Ovary (tissue), 9 donors: Measurements from ENCODE around the gene SGCA. TPM values are rescaled to one million over a fixed set of nuclear protein-coding genes. Genes with fewer than 3 reads are reported as not detected.
A peak's percentile ranks its signal among the peaks of the same experiment; 100 is the strongest.

Experiments used
- DNase-seq, 5 donors: peaks; one replicate each; pipeline ENCODE4 v3.0.0-alpha.2; 2019 to 2020
- H3K27ac ChIP-seq, 2 donors: fragments of 200-600 bp; one replicate each; pipeline versions ENCODE4 v1.5.1 to v1.8.0; 2019 to 2022
- H3K27me3 ChIP-seq: fragments of 200-600 bp; one replicate; pipeline ENCODE4 v1.8.0; 2022
- H3K36me3 ChIP-seq: fragments of 200-600 bp; sonication (generic); one replicate; pipeline ENCODE4 v1.5.1; 2019
- H3K4me1 ChIP-seq: one replicate; pipeline ENCODE4 v1.8.1; 2013; ENCODE audit warnings: mild to moderate bottlenecking, moderate library complexity; ENCODE audit not compliant: insufficient read depth
- H3K4me3 ChIP-seq: fragments of 200-600 bp; sonication (generic); one replicate; pipeline ENCODE4 v1.5.1; 2017
- H3K9me3 ChIP-seq, 2 donors: fragments of 200-600 bp in 1 of 2; sonication (generic) in 1 of 2; one replicate each; pipeline versions ENCODE4 v1.5.1 to v1.8.1; 2013 to 2019; ENCODE audit warnings: mild to moderate bottlenecking in 1 of 2, moderate library complexity in 1 of 2
- CTCF ChIP-seq, 3 donors: fragments of 450-650 bp in 2 of 3; fragments of 200-600 bp in 1 of 3; IDR thresholded peaks; one replicate each; pipeline versions ENCODE4 v1.5.1 to v1.8.0; 2016 to 2022; ENCODE audit warnings: antibody characterized with exemption in 3 of 3, mild to moderate bottlenecking in 1 of 3
- EP300 ChIP-seq: sonication (generic); formaldehyde crosslinking; IDR thresholded peaks from one replicate; pipeline ENCODE4 v1.6.1; 2017; ENCODE audit warnings: antibody characterized with exemption
- POLR2A ChIP-seq: fragments of 450-650 bp; IDR thresholded peaks from one replicate; pipeline ENCODE4 v1.6.1; 2017; ENCODE audit warnings: antibody characterized with exemption, mild to moderate bottlenecking, moderate library complexity
- WGBS, 3 donors: extraction: QIAGEN DNeasy Blood & Tissue Kit in 1 of 3; methylation state at CpG; one replicate each; pipeline versions ENCODE4 v1.1.5 to v1.1.7; 2013 to 2017; 5-methylcytosine and 5-hydroxymethylcytosine counted together
- intact Hi-C, 4 donors: fragments of 100-400 bp; cut with DNase I; formaldehyde crosslinking; loops; one replicate each; pipeline versions ENCODE4 v1.11.0 to v1.15.1; 2022 to 2023
- polyA plus RNA-seq, 2 donors: library from polyadenylated mRNA; stranded (reverse); fragments of 200-250 nt in 1 of 2; fragments of 350-450 nt in 1 of 2; fragmentation: Illumina TruSeq in 1 of 2; extraction: RNeasy Lipid Tissue Mini Kit (QIAGEN cat#74804) in 1 of 2; gene quantifications; one replicate each; pipeline ENCODE4 v1.2.3, GENCODE V29; 2013 to 2014
- total RNA-seq, 7 donors: library from RNA; depleted of rRNA in 2 of 7; stranded (reverse); fragments of >200 nt in 2 of 7; fragmentation: NEBNext Ultra II Directional in 3 of 7; extraction: Animal tissue kit (Norgen Biotek cat#: 25700) in 3 of 7; gene quantifications; one replicate each; pipeline versions ENCODE4 v1.1.0 to v1.2.4, GENCODE V29; 2016 to 2023
- donor health status: DM: no; HTN: no; CAD: no; lungs with moderate emphysema.
- donor health status: DM: no; HTN: no; CAD: no.
- donor health status: Bipolar disorder and iron deficiency.
- donor health status: DM: yes; HTN: yes; CAD: no.
- donor health status: DM: no; HTN: no; CAD: no.
- donor health status: DM: yes; HTN: yes; CAD: no.

The SGCA gene
- total and polyA plus RNA-seq, 9 donors: 0.48 to 3.4 (median 2.2) TPM

GRCh38 chr17:50190293-50190602, 24.4 kb downstream of the SGCA start:
- no peak for DNase-seq
- H3K4me3 ChIP-seq: no peak overlapping the region
- WGBS, 3 donors: 26 to 31% (median 30%) methylated on average over 8 of the region's 8 CpGs
- intact Hi-C loops: no loop called here
- peak overlapping the region in 1 of 2 donors; percentile 66 for H3K27ac ChIP-seq
- no peaks in the 10 kb centered on the region for H3K4me1 ChIP-seq
- no peaks in the 10 kb centered on the region for H3K9me3 ChIP-seq
- no peaks in the 10 kb centered on the region for H3K36me3 ChIP-seq
- no peak for TF ChIP-seq EP300
- TF ChIP-seq CTCF (IDR thresholded peaks at IDR 0.05): no peak
- no peak for TF ChIP-seq POLR2A
- no peaks in the 10 kb centered on the region for H3K27me3 ChIP-seq

GRCh38 chr17:50190603-50191358, 25.0 kb downstream of the SGCA start:
- Histone ChIP-seq H3K36me3 (no peaks in the 10 kb centered on the region), H3K27ac (peak overlapping the region in 1 of 2 donors; percentile 66), H3K4me3 (no peak overlapping the region), H3K9me3 (no peaks in the 10 kb centered on the region), H3K27me3 (no peaks in the 10 kb centered on the region), H3K4me1 (no peaks in the 10 kb centered on the region)
- 35 to 48% (median 47%) methylated on average over 8 of the region's 8 CpGs for WGBS, 3 donors
- TF ChIP-seq EP300 (no peak), CTCF (IDR thresholded peaks at IDR 0.05) (no peak), POLR2A (no peak)
- DNase-seq: no peak
- intact Hi-C loops: no loop called here

GRCh38 chr17:50191359-50192143, 25.7 kb downstream of the SGCA start:
- Histone ChIP-seq H3K4me1 (no peaks in the 10 kb centered on the region), H3K36me3 (no peaks in the 10 kb centered on the region), H3K4me3 (no peak overlapping the region), H3K9me3 (no peaks in the 10 kb centered on the region), H3K27ac (peak overlapping the region; percentile 38 to 66), H3K27me3 (no peaks in the 10 kb centered on the region)
- DNase-seq: no peak
- WGBS, 3 donors: 18 to 24% (median 23%) methylated on average over 20 to 21 of the region's 21 CpGs
- intact Hi-C loops: no loop called here
- no peak for TF ChIP-seq POLR2A
- no peak for TF ChIP-seq EP300
- TF ChIP-seq CTCF (IDR thresholded peaks at IDR 0.05): no peak

GRCh38 chr17:50192144-50192617, 26.4 kb downstream of the SGCA start:
- 23 to 31% (median 24%) methylated on average over 4 of the region's 4 CpGs for whole genome bisulfite sequencing, 3 donors
- Histone ChIP-seq H3K27me3 (no peaks in the 10 kb centered on the region), H3K4me3 (no peak overlapping the region), H3K27ac (peak overlapping the region; percentile 38 to 66), H3K4me1 (no peaks in the 10 kb centered on the region), H3K9me3 (no peaks in the 10 kb centered on the region), H3K36me3 (no peaks in the 10 kb centered on the region)
- TF ChIP-seq EP300 (no peak), POLR2A (no peak), CTCF (IDR thresholded peaks at IDR 0.05) (no peak)
- intact Hi-C loops: no loop called here
- DNase-seq: no peak
